ENCODE results near the gene CITED1.

The CITED1 gene

DNA sequence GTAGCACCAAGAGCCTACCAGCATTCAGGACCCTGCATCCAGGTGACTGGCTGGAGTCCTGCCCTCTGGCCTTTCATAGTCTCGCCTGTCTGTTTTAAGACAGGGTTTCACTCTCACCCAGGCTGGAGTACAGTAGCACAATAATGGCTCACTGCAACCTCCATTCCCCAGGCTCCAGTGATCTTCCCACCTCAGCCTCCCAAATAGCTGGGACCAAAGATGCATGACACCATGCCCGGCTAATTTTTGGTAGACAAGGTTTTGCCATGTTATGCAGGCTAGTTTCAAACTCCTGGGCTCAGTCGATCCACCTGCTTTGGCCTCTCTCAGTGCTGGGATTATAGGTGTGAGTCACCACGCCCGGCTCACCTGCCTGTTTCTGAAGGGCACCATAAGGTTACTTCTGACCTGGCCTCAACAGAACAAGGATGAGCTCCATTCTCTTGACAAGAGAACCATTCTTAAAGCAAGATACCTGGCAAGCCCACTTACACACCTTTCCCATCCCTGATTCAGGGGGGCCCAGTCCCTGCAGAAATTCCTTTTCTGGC is 35.3 kb downstream of the CITED1 start:
- Histone ChIP-seq H3K36me3 (ENCODE audit: control insufficient read depth in 4 of 4, insufficient read depth in 4 of 4, low read length in 3 of 4) (peaks cover 13 to 77% (median 58%) of the 10 kb centered on the region in 4 experiments), H3K4me3 (ENCODE audit: control insufficient read depth in 1 of 7, extremely low read depth in 1 of 7, insufficient read depth in 4 of 7, low read depth in 2 of 7, low read length in 6 of 7) (no peak overlapping the region), H3K27ac (ENCODE audit: insufficient read depth in 1 of 2, low read depth in 1 of 2, low read length in 2 of 2, poor library complexity in 1 of 2, severe bottlenecking in 2 of 2) (peak overlapping the region in 1 of 2 experiments; percentile 30), H3K27me3 (replicated peaks in 2 of 5; ENCODE audit: control insufficient read depth in 4 of 5, insufficient read depth in 5 of 5, low read length in 4 of 5) (no peaks in the 10 kb centered on the region), H3K4me1 (ENCODE audit: control extremely low read depth in 1 of 4, control insufficient read depth in 4 of 4, insufficient read depth in 4 of 4, low read length in 3 of 4) (peaks cover 0 to 16% (median 15%) of the 10 kb centered on the region in 4 experiments), H3K9me3 (ENCODE audit: control extremely low read depth in 1 of 5, control insufficient read depth in 4 of 5, insufficient read depth in 2 of 5, low read depth in 1 of 5, low read length in 4 of 5) (no peaks in the 10 kb centered on the region)
- 100% methylated on average over 5 of the region's 5 CpGs for WGBS (ENCODE audit: insufficient coverage)
- CTCF ChIA-PET = no interaction called here
- DNase-seq = no peak
- POLR2A ChIA-PET = no interaction called here

DNA sequence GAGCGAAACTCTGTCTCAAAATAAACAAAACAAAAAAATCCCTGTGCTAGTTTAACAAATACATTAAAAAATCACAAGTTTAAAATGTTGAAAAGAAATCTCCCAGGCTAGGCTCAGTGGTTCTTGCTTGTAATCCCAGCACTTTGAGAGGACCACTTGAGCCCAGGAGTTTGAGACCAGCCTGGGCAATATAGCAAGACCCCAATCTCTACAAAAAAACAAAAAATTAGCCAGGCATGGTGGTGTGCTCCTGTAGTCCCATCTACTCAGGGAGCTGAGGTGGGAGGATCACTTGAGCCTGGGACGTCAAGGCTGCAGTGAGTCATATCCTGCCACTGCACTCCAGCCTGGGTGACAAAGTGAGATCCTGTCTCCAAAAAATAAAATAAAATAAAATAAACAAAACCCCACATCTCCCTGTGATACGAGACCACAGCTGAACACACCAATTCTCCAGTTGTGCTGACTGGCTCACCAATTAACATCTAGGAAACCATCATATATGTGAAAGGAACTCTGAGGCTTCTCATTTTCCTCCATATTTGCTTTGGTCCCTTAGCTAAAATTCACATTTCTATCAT is 36.0 kb downstream of the CITED1 start:
- DNase-seq = peak in 2 of 3 donors; percentile 33 to 49
- Histone ChIP-seq H3K36me3 (ENCODE audit: control insufficient read depth in 4 of 4, insufficient read depth in 4 of 4, low read length in 3 of 4) (peaks cover 13 to 71% (median 54%) of the 10 kb centered on the region in 4 experiments), H3K4me1 (ENCODE audit: control extremely low read depth in 1 of 4, control insufficient read depth in 4 of 4, insufficient read depth in 4 of 4, low read length in 3 of 4) (peaks cover 0 to 12% (median 9%) of the 10 kb centered on the region in 4 experiments), H3K4me3 (ENCODE audit: control insufficient read depth in 1 of 7, extremely low read depth in 1 of 7, insufficient read depth in 4 of 7, low read depth in 2 of 7, low read length in 6 of 7) (no peak overlapping the region), H3K9me3 (ENCODE audit: control extremely low read depth in 1 of 5, control insufficient read depth in 4 of 5, insufficient read depth in 2 of 5, low read depth in 1 of 5, low read length in 4 of 5) (no peaks in the 10 kb centered on the region), H3K27me3 (replicated peaks in 2 of 5; ENCODE audit: control insufficient read depth in 4 of 5, insufficient read depth in 5 of 5, low read length in 4 of 5) (no peaks in the 10 kb centered on the region), H3K27ac (ENCODE audit: insufficient read depth in 1 of 2, low read depth in 1 of 2, low read length in 2 of 2, poor library complexity in 1 of 2, severe bottlenecking in 2 of 2) (peak overlapping the region in 1 of 2 experiments; percentile 30)
- ChIA-PET CTCF (no interaction called here), POLR2A (no interaction called here)
- WGBS (ENCODE audit: insufficient coverage) = 100% methylated on average over 2 of the region's 3 CpGs

- ChIA-PET CTCF (interaction anchor here (0.9 to 1.3 kb wide), 3 partner anchors 8 to 250 kb away, joined by 3 to 4 read pairs (median 3); partner anchors contain the start of gene RPS4X), POLR2A (interaction anchor here (1.1 kb wide), 1 partner anchor 8 kb away, joined by 7 read pairs; the partner anchor contains the start of gene RPS4X)
- H3K4me1 ChIP-seq (ENCODE audit: control extremely low read depth in 1 of 4, control insufficient read depth in 4 of 4, insufficient read depth in 4 of 4, low read length in 3 of 4) = peaks cover 0 to 12% (median 0%) of the 10 kb centered on the region in 4 experiments
- peak overlapping the region in 1 of 2 experiments; percentile 10 for H3K27ac ChIP-seq (ENCODE audit: insufficient read depth in 1 of 2, low read depth in 1 of 2, low read length in 2 of 2, poor library complexity in 1 of 2, severe bottlenecking in 2 of 2)
- no peaks in the 10 kb centered on the region for H3K9me3 ChIP-seq (ENCODE audit: control extremely low read depth in 1 of 5, control insufficient read depth in 4 of 5, insufficient read depth in 2 of 5, low read depth in 1 of 5, low read length in 4 of 5)
- H3K27me3 ChIP-seq (replicated peaks in 2 of 5; ENCODE audit: control insufficient read depth in 4 of 5, insufficient read depth in 5 of 5, low read length in 4 of 5) = no peaks in the 10 kb centered on the region
- H3K4me3 ChIP-seq (ENCODE audit: control insufficient read depth in 1 of 7, extremely low read depth in 1 of 7, insufficient read depth in 4 of 7, low read depth in 2 of 7, low read length in 6 of 7) = no peak overlapping the region
- 100% methylated on average over 2 of the region's 2 CpGs for whole genome bisulfite sequencing (ENCODE audit: insufficient coverage)
- peaks cover 13 to 61% (median 47%) of the 10 kb centered on the region in 4 experiments for H3K36me3 ChIP-seq (ENCODE audit: control insufficient read depth in 4 of 4, insufficient read depth in 4 of 4, low read length in 3 of 4)
- no peak for DNase-seq
Measured at GRCh38 chrX:72268597-72269365, 36.9 kb downstream of the CITED1 start.

GRCh38 chrX:72265263-72265662 is 40.5 kb downstream of the CITED1 start:
- H3K36me3 ChIP-seq (ENCODE audit: control insufficient read depth in 4 of 4, insufficient read depth in 4 of 4, low read length in 3 of 4) = peaks cover 3 to 26% (median 19%) of the 10 kb centered on the region in 4 experiments
- H3K9me3 ChIP-seq (ENCODE audit: control extremely low read depth in 1 of 5, control insufficient read depth in 4 of 5, insufficient read depth in 2 of 5, low read depth in 1 of 5, low read length in 4 of 5) = no peaks in the 10 kb centered on the region
- ChIA-PET POLR2A (no interaction called here), CTCF (no interaction called here)
- no peaks in the 10 kb centered on the region for H3K27me3 ChIP-seq (replicated peaks in 2 of 5; ENCODE audit: control insufficient read depth in 4 of 5, insufficient read depth in 5 of 5, low read length in 4 of 5)
- H3K27ac ChIP-seq (ENCODE audit: insufficient read depth in 1 of 2, low read depth in 1 of 2, low read length in 2 of 2, poor library complexity in 1 of 2, severe bottlenecking in 2 of 2) = no peak overlapping the region
- no peak for DNase-seq
- H3K4me3 ChIP-seq (ENCODE audit: control insufficient read depth in 1 of 7, extremely low read depth in 1 of 7, insufficient read depth in 4 of 7, low read depth in 2 of 7, low read length in 6 of 7) = no peak overlapping the region
- peaks cover 0 to 3% (median 0%) of the 10 kb centered on the region in 4 experiments for H3K4me1 ChIP-seq (ENCODE audit: control extremely low read depth in 1 of 4, control insufficient read depth in 4 of 4, insufficient read depth in 4 of 4, low read length in 3 of 4)
- WGBS (ENCODE audit: insufficient coverage) = 100% methylated on average over 1 of the region's 3 CpGs

DNA sequence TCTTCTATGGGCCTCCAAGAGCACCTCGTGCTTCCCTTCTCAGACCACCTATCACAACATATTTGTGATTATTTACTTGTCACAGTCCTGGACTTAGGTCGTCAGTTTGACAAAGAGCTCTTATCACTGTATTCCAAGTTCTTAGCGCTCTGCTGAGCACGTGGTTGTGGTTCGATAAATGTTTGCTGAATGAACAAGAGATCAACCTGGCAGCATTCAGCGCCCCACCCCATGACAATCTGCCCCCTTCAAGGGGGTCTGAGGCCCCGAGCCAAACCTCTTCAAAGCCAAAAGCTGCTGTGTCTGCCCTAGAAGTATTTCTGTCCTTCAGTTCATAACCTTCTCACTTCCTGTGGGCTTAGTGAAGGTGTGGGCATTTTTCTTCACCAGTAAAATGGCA is 43.6 kb downstream of the CITED1 start:
- Histone ChIP-seq H3K36me3 (ENCODE audit: control insufficient read depth in 4 of 4, insufficient read depth in 4 of 4, low read length in 3 of 4) (peaks cover 0 to under 1% (median 0%) of the 10 kb centered on the region in 4 experiments), H3K27ac (ENCODE audit: insufficient read depth in 1 of 2, low read depth in 1 of 2, low read length in 2 of 2, poor library complexity in 1 of 2, severe bottlenecking in 2 of 2) (no peak overlapping the region), H3K4me1 (ENCODE audit: control extremely low read depth in 1 of 4, control insufficient read depth in 4 of 4, insufficient read depth in 4 of 4, low read length in 3 of 4) (no peaks in the 10 kb centered on the region), H3K9me3 (ENCODE audit: control extremely low read depth in 1 of 5, control insufficient read depth in 4 of 5, insufficient read depth in 2 of 5, low read depth in 1 of 5, low read length in 4 of 5) (no peaks in the 10 kb centered on the region), H3K27me3 (replicated peaks in 2 of 5; ENCODE audit: control insufficient read depth in 4 of 5, insufficient read depth in 5 of 5, low read length in 4 of 5) (peaks cover 0 to 4% (median 0%) of the 10 kb centered on the region in 5 experiments), H3K4me3 (ENCODE audit: control insufficient read depth in 1 of 7, extremely low read depth in 1 of 7, insufficient read depth in 4 of 7, low read depth in 2 of 7, low read length in 6 of 7) (no peak overlapping the region)
- ChIA-PET CTCF (no interaction called here), POLR2A (no interaction called here)
- DNase-seq = no peak
- 93% methylated on average over 7 of the region's 7 CpGs for WGBS (ENCODE audit: insufficient coverage)

DNA sequence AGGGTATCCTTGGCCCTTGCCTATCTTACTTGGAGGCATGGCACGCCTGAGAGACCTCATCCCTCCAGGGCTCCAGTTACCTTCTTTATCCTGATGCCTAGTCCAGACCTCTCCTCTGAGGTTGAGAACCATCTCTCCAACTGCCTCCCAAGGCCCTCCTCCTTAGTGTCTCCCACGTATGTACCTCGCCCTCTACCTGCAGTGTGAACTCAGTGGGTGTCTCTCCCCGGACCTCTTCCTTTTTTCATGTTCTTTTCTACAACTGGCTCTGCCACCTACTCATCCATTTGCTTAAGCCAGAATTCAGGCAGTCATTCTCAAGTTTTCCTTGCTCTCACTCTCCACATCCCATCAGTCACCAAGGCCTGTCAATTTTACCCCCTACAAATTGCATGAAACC is 45.3 kb downstream of the CITED1 start:
- 100% methylated on average over 4 of the region's 4 CpGs for WGBS (ENCODE audit: insufficient coverage)
- ChIA-PET POLR2A (no interaction called here), CTCF (interaction anchor here (1.2 kb wide), 1 partner anchor 13 kb away, joined by 4 read pairs; no protein-coding TSS in a partner anchor)
- Histone ChIP-seq H3K4me1 (ENCODE audit: control extremely low read depth in 1 of 4, control insufficient read depth in 4 of 4, insufficient read depth in 4 of 4, low read length in 3 of 4) (peaks cover 0 to 2% (median 0%) of the 10 kb centered on the region in 4 experiments), H3K27ac (ENCODE audit: insufficient read depth in 1 of 2, low read depth in 1 of 2, low read length in 2 of 2, poor library complexity in 1 of 2, severe bottlenecking in 2 of 2) (no peak overlapping the region), H3K4me3 (ENCODE audit: control insufficient read depth in 1 of 7, extremely low read depth in 1 of 7, insufficient read depth in 4 of 7, low read depth in 2 of 7, low read length in 6 of 7) (no peak overlapping the region), H3K36me3 (ENCODE audit: control insufficient read depth in 4 of 4, insufficient read depth in 4 of 4, low read length in 3 of 4) (no peaks in the 10 kb centered on the region), H3K9me3 (ENCODE audit: control extremely low read depth in 1 of 5, control insufficient read depth in 4 of 5, insufficient read depth in 2 of 5, low read depth in 1 of 5, low read length in 4 of 5) (no peaks in the 10 kb centered on the region), H3K27me3 (replicated peaks in 2 of 5; ENCODE audit: control insufficient read depth in 4 of 5, insufficient read depth in 5 of 5, low read length in 4 of 5) (peaks cover 0 to 19% (median 3%) of the 10 kb centered on the region in 5 experiments)
- no peak for DNase-seq

GRCh38 chrX:72258174-72258573 is 47.5 kb downstream of the CITED1 start:
- no peaks in the 10 kb centered on the region for H3K36me3 ChIP-seq (ENCODE audit: control insufficient read depth in 4 of 4, insufficient read depth in 4 of 4, low read length in 3 of 4)
- 92% methylated on average over 5 of the region's 7 CpGs for WGBS (ENCODE audit: insufficient coverage)
- H3K27me3 ChIP-seq (replicated peaks in 2 of 5; ENCODE audit: control insufficient read depth in 4 of 5, insufficient read depth in 5 of 5, low read length in 4 of 5) = peaks cover 0 to 40% (median 11%) of the 10 kb centered on the region in 5 experiments
- ChIA-PET CTCF (no interaction called here), POLR2A (interaction anchor here (0.8 kb wide), 1 partner anchor 19 kb away, joined by 4 read pairs; the partner anchor contains the start of gene RPS4X)
- peaks cover 0 to 4% (median 0%) of the 10 kb centered on the region in 4 experiments for H3K4me1 ChIP-seq (ENCODE audit: control extremely low read depth in 1 of 4, control insufficient read depth in 4 of 4, insufficient read depth in 4 of 4, low read length in 3 of 4)
- no peaks in the 10 kb centered on the region for H3K9me3 ChIP-seq (ENCODE audit: control extremely low read depth in 1 of 5, control insufficient read depth in 4 of 5, insufficient read depth in 2 of 5, low read depth in 1 of 5, low read length in 4 of 5)
- no peak overlapping the region for H3K27ac ChIP-seq (ENCODE audit: insufficient read depth in 1 of 2, low read depth in 1 of 2, low read length in 2 of 2, poor library complexity in 1 of 2, severe bottlenecking in 2 of 2)
- no peak for DNase-seq
- H3K4me3 ChIP-seq (ENCODE audit: control insufficient read depth in 1 of 7, extremely low read depth in 1 of 7, insufficient read depth in 4 of 7, low read depth in 2 of 7, low read length in 6 of 7) = no peak overlapping the region
